ENCODE data around the gene KLHL21. TPM values are rescaled to one million over a fixed set of nuclear protein-coding genes. Genes with fewer than 3 reads are reported as not detected.
A peak's percentile ranks its signal among the peaks of the same experiment; 100 is the strongest.

KLHL21 gene
- total and polyA plus RNA-seq, 9 of the 15 experiments (the other 6 are each of a cell fraction or from before 2014, with no cell fraction given): 2.1 to 42.1 (median 17.5) TPM

DNA sequence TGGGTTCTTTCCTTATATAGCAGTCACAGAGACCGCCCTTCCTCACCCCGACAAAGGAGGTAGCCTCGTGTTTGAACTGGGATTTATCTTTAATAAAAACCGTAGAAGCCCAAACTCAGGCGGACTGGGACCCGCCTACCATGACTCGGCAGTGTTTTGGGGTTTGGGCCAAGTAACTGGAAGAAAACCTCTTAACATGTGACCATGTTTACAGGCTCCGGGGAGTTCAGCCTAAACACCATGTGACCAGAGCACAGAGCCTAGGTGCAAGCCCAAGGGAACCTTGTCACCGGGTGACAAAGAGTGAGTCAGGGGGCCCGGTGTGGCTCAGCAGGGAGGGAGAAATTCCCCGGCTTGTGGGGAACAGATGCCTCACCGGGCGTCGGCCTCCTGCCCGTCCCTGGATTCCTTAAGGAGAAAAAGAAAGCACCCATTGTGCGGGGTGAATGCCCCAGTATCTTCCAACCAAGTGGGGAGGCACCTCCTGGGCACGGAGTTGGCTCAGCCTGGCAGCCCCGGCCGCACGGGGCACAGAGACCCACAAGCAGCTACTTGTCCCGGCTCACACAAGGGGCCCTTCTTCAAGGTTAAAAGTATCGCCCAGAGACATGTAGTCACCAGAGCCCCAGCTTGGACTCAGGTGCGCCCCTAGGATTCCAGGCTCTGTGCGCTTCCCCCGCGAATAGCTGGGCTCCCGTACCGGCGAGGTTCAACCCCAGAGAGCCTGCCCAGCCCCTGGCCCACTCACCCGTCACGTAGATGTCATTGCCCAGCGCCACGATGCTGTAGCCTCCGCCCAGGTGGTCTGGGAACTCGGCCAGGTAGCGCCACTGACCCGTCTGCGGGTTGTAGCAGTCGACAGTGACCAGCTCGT is 1.4 kb downstream of the KLHL21 start:
- intact Hi-C loops (cut with micrococcal nuclease) (loop anchor here (1.0 to 2.0 kb wide), 3 partner anchors 12 to 47 kb away; partner anchors contain the start of genes NOL9 and PHF13), in situ Hi-C loops (cut with MboI) (no loop called here)
- H3K9me1 ChIP-seq (ENCODE audit: control insufficient read depth, insufficient read depth, low read length): peaks cover 23% of the 10 kb centered on the region
- ATAC-seq: peak; percentile 70
- no peaks in the 10 kb centered on the region for H3K9me3 ChIP-seq (replicated peaks; ENCODE audit: control insufficient read depth, insufficient read depth, low read depth, low read length)
- H3K4me3 ChIP-seq: peak overlapping the region; percentile 89
- peak overlapping the region; percentile 99 for H3K27ac ChIP-seq (ENCODE audit: extremely low read depth, low read depth, low read length)
- POLR2A ChIA-PET: interaction anchor here (0.6 to 10.7 kb wide), 21 partner anchors 8 to 406 kb away, joined by 3 to 221 read pairs (median 4); partner anchors contain the start of genes PHF13 and ZBTB48
- H4K20me1 ChIP-seq (replicated peaks; ENCODE audit: control insufficient read depth, insufficient read depth, low read length): peaks cover 48% of the 10 kb centered on the region
- DNase-seq (ENCODE audit: extremely low read depth in 1 of 4, low spot score in 3 of 4): peak; percentile 66 to 97 (median 78)
- H3K27me3 ChIP-seq (ENCODE audit: control insufficient read depth in 2 of 2, insufficient read depth in 2 of 2, low read length in 2 of 2): no peaks in the 10 kb centered on the region
- BruUV-seq (replicated peaks): no TSS peak
- peak overlapping the region; percentile 83 for H2AFZ ChIP-seq (ENCODE audit: low read depth, low read length)
- WGBS (ENCODE audit: insufficient coverage, low coverage, missing lambda C conversion rate): under 1% methylated on average over 40 of the region's 40 CpGs
- peaks cover 62% of the 10 kb centered on the region for H3K79me2 ChIP-seq (ENCODE audit: control insufficient read depth, insufficient read depth, low read length)
- CTCF ChIA-PET (ENCODE audit: low intra/inter-chr PET ratio): interaction anchor here (0.5 kb wide), 1 partner anchor 47 kb away, joined by 3 read pairs; the partner anchor contains the start of gene NOL9
- peak overlapping the region; percentile 93 to 100 for H3K9ac ChIP-seq (ENCODE audit: insufficient read depth in 1 of 2, low read depth in 2 of 2, low read length in 2 of 2)
- H3K4me2 ChIP-seq (ENCODE audit: insufficient read depth, low read length): peak overlapping the region; percentile 99
- peaks cover 38 to 68% of the 10 kb centered on the region in 2 experiments for H3K4me1 ChIP-seq (replicated peaks in 1 of 2; ENCODE audit: control insufficient read depth in 2 of 2, insufficient read depth in 2 of 2, low read length in 2 of 2)
- peaks cover 43% of the 10 kb centered on the region for H3K36me3 ChIP-seq (ENCODE audit: control insufficient read depth, insufficient read depth, low read length)
- FAIRE-seq: peak; percentile 99
- TF ChIP-seq RCOR1 (IDR thresholded peaks at IDR 0.05; ENCODE audit: borderline replicate concordance in 1 of 2, low read depth in 2 of 2, low read length in 2 of 2) (peak in 1 of 2 experiments; percentile 68; a peak in 1 of 4 replicates), CTBP1 (IDR thresholded peaks at IDR 0.05; ENCODE audit: borderline replicate concordance) (0 out of 2 replicates have a peak, but pooled peaks have one; percentile 38), MYBL2 (IDR thresholded peaks at IDR 0.05; ENCODE audit: low read depth) (no peak), MYBL2 (CRISPR knock-in tag; IDR thresholded peaks at IDR 0.05; ENCODE audit: borderline replicate concordance) (no peak), RHOXF2B (CRISPR knock-in tag; conservative IDR thresholded peaks at IDR 0.05) (no peak), CBX3 (IDR thresholded peaks at IDR 0.05; ENCODE audit: borderline replicate concordance in 1 of 2, low read length in 2 of 2) (no peak), TCF7 (IDR thresholded peaks at IDR 0.05; ENCODE audit: borderline replicate concordance) (no peak), SMARCA5 (IDR thresholded peaks at IDR 0.05) (peak; percentile 52; the same call in 1 of the 2 replicates), ZNF263 (CRISPR knock-in tag; IDR thresholded peaks at IDR 0.05; ENCODE audit: borderline replicate concordance) (0 out of 2 replicates have a peak, but pooled peaks have one; percentile 50), TRIM28 (IDR thresholded peaks at IDR 0.05) (no peak), WHSC1 (IDR thresholded peaks at IDR 0.05; ENCODE audit: low read length) (no peak), ZNF174 (CRISPR knock-in tag; IDR thresholded peaks at IDR 0.05) (no peak), L3MBTL2 (IDR thresholded peaks at IDR 0.05) (peak; percentile 83), TAF1 (IDR thresholded peaks at IDR 0.05; ENCODE audit: control insufficient read depth, extremely low read depth, insufficient read depth, low read length, severe bottlenecking) (peak; percentile 7), SRSF1 (IDR thresholded peaks at IDR 0.05; ENCODE audit: low read depth, low read length) (no peak), TAF9B (IDR thresholded peaks at IDR 0.05; ENCODE audit: partially characterized antibody) (no peak), ZNF445 (CRISPR knock-in tag; IDR thresholded peaks at IDR 0.05; ENCODE audit: low read depth) (no peak), NFXL1 (CRISPR knock-in tag; IDR thresholded peaks at IDR 0.05) (no peak)
- TF ChIP-seq, protein P1, sequence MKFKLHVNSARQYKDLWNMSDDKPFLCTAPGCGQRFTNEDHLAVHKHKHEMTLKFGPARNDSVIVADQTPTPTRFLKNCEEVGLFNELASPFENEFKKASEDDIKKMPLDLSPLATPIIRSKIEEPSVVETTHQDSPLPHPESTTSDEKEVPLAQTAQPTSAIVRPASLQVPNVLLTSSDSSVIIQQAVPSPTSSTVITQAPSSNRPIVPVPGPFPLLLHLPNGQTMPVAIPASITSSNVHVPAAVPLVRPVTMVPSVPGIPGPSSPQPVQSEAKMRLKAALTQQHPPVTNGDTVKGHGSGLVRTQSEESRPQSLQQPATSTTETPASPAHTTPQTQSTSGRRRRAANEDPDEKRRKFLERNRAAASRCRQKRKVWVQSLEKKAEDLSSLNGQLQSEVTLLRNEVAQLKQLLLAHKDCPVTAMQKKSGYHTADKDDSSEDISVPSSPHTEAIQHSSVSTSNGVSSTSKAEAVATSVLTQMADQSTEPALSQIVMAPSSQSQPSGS (CRISPR knock-in tag; IDR thresholded peaks at IDR 0.05): no peak
- TF ChIP-seq, protein P2, sequence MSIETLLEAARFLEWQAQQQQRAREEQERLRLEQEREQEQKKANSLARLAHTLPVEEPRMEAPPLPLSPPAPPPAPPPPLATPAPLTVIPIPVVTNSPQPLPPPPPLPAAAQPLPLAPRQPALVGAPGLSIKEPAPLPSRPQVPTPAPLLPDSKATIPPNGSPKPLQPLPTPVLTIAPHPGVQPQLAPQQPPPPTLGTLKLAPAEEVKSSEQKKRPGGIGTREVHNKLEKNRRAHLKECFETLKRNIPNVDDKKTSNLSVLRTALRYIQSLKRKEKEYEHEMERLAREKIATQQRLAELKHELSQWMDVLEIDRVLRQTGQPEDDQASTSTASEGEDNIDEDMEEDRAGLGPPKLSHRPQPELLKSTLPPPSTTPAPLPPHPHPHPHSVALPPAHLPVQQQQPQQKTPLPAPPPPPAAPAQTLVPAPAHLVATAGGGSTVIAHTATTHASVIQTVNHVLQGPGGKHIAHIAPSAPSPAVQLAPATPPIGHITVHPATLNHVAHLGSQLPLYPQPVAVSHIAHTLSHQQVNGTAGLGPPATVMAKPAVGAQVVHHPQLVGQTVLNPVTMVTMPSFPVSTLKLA (conservative IDR thresholded peaks at IDR 0.05): peak; percentile 100
